Body of pancreas (tissue), 4 donors: Measurements from ENCODE around the gene WIPF3.

Experiments
- POLR2A ChIP-seq, 3 donors: fragments of 450-650 bp; IDR thresholded peaks; one replicate each; pipeline ENCODE4 v1.6.1; 2016; ENCODE audit warnings: antibody characterized with exemption in 3 of 3, mild to moderate bottlenecking in 2 of 3
- TF ChIP-seq, protein P1 (sequence below), 7 experiments: fragments of 450-650 bp in 4 of 7; fragments of 200-600 bp in 3 of 7; sonication (generic) in 3 of 7; IDR thresholded peaks; one replicate each; pipeline ENCODE4 v1.5.1; 2016 to 2019; ENCODE audit warnings: antibody characterized with exemption in 7 of 7

DNA sequence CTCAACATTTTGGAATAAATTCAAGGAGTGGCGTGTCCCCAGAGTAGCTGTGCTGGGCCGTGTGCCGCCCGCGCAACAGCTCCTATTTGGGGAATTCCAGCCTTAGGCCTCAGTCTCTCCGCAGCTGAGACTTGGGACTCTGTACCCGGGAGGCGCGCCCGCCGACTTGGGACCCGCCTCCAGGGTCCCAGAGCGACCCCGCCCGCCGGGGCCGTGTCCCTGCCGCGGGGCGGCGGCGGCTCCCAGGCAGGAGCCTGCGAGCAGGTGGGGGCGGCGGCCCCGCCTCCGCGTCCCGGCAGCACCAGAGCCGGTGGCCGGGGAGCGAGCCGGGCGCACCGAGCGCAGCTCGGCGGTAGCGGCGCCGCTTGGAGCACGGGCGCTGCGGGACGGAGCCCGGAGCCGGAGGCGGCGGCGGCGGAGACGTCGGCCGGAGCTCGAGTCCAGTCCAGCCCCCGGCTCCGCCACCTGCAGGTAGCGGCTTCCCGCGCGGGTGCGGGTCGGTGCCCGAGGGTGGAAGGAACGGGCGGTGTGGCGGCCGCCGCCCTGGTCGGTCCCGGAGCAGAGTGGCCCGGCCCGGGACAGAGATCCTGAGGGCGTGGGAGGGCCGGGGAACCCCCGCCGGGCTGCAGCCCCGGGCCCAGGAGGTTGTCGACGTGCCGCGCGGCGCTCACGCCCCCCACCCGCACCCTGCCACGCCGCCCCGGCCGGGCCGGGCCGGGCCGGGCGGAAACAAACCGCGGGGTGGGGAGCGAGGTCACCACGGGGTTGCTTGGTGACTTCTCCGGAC is at the start of gene WIPF3:
- TF ChIP-seq, protein P1, sequence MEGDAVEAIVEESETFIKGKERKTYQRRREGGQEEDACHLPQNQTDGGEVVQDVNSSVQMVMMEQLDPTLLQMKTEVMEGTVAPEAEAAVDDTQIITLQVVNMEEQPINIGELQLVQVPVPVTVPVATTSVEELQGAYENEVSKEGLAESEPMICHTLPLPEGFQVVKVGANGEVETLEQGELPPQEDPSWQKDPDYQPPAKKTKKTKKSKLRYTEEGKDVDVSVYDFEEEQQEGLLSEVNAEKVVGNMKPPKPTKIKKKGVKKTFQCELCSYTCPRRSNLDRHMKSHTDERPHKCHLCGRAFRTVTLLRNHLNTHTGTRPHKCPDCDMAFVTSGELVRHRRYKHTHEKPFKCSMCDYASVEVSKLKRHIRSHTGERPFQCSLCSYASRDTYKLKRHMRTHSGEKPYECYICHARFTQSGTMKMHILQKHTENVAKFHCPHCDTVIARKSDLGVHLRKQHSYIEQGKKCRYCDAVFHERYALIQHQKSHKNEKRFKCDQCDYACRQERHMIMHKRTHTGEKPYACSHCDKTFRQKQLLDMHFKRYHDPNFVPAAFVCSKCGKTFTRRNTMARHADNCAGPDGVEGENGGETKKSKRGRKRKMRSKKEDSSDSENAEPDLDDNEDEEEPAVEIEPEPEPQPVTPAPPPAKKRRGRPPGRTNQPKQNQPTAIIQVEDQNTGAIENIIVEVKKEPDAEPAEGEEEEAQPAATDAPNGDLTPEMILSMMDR (IDR thresholded peaks at IDR 0.05): peak in 3 of 7 experiments; percentile 4 to 22 (median 12)
- TF ChIP-seq POLR2A (IDR thresholded peaks at IDR 0.05): no peak
